Panc1 (cell line): ENCODE data around the gene C5orf63. TPM values are rescaled to one million over a fixed set of nuclear protein-coding genes. Genes with fewer than 3 reads are reported as not detected.

Source experiments
- ATAC-seq: fragments of 200-7000 bp; cut with Tn5 transposase; 2 replicates; pipeline ENCODE4 v1.9.1; 2020; ENCODE audit warnings: mild to moderate bottlenecking, moderate library complexity
- BruUV-seq: library from RNA; stranded (reverse); fragments of 400-500 nt; replicated peaks from 2 replicates; lab custom pipeline; 2021; lab: Mats Ljungman, UMichigan
- CTCF ChIA-PET: fragments of 300-600 bp; sonication (Branson Sonifier 250); formaldehyde crosslinking; loops from one replicate; lab custom pipeline; 2022; ENCODE audit warnings: antibody characterized with exemption; lab: Charles Lee
- POLR2A ChIA-PET: fragments of 300-600 bp; sonication (Branson Sonifier 250); formaldehyde crosslinking; loops from one replicate; lab custom pipeline; 2022; ENCODE audit warnings: antibody characterized with exemption; lab: Charles Lee
- DNase-seq: peaks from one replicate; pipeline ENCODE4 v3.0.0-alpha.2; 2010; ENCODE audit warnings: low read depth, low spot score
- H3K27ac ChIP-seq: 2 replicates; pipeline ENCODE4 v1.5.1; 2011; ENCODE audit warnings: mild to moderate bottlenecking, low read length, inconsistent platforms
- H3K27me3 ChIP-seq: fragments of 200-500 bp; sonication (Bioruptor generic); 2 replicates; pipeline ENCODE4 v1.6.0; 2014; ENCODE audit warnings: low read length, inconsistent platforms; ENCODE audit not compliant: control insufficient read depth, insufficient read depth
- H3K36me3 ChIP-seq: fragments of 200-500 bp; sonication (Bioruptor generic); 2 replicates; pipeline ENCODE4 v1.5.1; 2014; ENCODE audit warnings: inconsistent platforms, mild to moderate bottlenecking, low read length, moderate library complexity; ENCODE audit not compliant: control insufficient read depth, insufficient read depth
- H3K4me1 ChIP-seq: 2 replicates; pipeline ENCODE4 v1.5.1; 2011; ENCODE audit warnings: inconsistent platforms, mild to moderate bottlenecking, low read length, moderate library complexity; ENCODE audit not compliant: control insufficient read depth, insufficient read depth
- H3K4me3 ChIP-seq, 2 experiments: 2 replicates each; pipeline ENCODE4 v1.5.1; 2011 to 2012; ENCODE audit warnings: low read depth in 2 of 2, low read length in 2 of 2, mild to moderate bottlenecking in 2 of 2, inconsistent platforms in 1 of 2, moderate library complexity in 1 of 2
- H3K9me3 ChIP-seq: fragments of 200-500 bp; sonication (Bioruptor generic); 2 replicates; pipeline ENCODE4 v1.5.1; 2014; ENCODE audit warnings: low read depth, mild to moderate bottlenecking, inconsistent platforms, low read length, moderate library complexity; ENCODE audit not compliant: control insufficient read depth, insufficient read depth
- CTCF ChIP-seq: fragments of 450-650 bp; IDR thresholded peaks from 2 replicates; pipeline ENCODE4 v1.5.1; 2017; ENCODE audit warnings: mild to moderate bottlenecking
- POLR2AphosphoS5 ChIP-seq: IDR thresholded peaks from 2 replicates; pipeline ENCODE4 v1.6.1; 2012; ENCODE audit warnings: mild to moderate bottlenecking, low read depth, low read length, moderate library complexity
- REST ChIP-seq, 2 experiments: IDR thresholded peaks; 2 replicates each; pipeline ENCODE4 v1.6.1; 2011 to 2012; ENCODE audit warnings: low read depth in 2 of 2, control low read depth in 1 of 2, low read length in 1 of 2, mild to moderate bottlenecking in 1 of 2, moderate library complexity in 1 of 2; ENCODE audit not compliant: insufficient read depth in 1 of 2
- SIN3A ChIP-seq: IDR thresholded peaks from 2 replicates; pipeline ENCODE4 v1.6.1; 2012; ENCODE audit warnings: low read depth, mild to moderate bottlenecking, low read length, moderate library complexity, borderline replicate concordance; ENCODE audit not compliant: insufficient read depth
- TCF7L2 ChIP-seq: IDR thresholded peaks from 2 replicates; pipeline ENCODE4 v1.6.1; 2011; ENCODE audit warnings: mild to moderate bottlenecking, low read depth, low read length, inconsistent platforms
- in situ Hi-C: cut with HindIII; loops from 2 replicates; pipeline ENCODE4 v1.10.0; 2016; ENCODE audit warnings: low sequenced_read_pairs, low pct_unique_long_range_greater_than_20kb
- intact Hi-C: fragments of 100-400 bp; cut with micrococcal nuclease; formaldehyde crosslinking; loops from one replicate; pipeline ENCODE4 v1.10.0; 2022; ENCODE audit not compliant: unreplicated experiment
- total RNA-seq: library from RNA; stranded (reverse); gene quantifications from one replicate; pipeline ENCODE4 v1.2.1, GENCODE V29; 2021; ENCODE audit not compliant: unreplicated experiment

C5orf63 gene
- total RNA-seq, 1 experiment from 2014 or later: 9.8 TPM

GRCh38 chr5:127004721-127005120, 68.6 kb downstream of the C5orf63 start:
- intact Hi-C loops (no loop called here), in situ Hi-C loops (no loop called here)
- H3K27me3 ChIP-seq: no peaks in the 10 kb centered on the region
- DNase-seq (no peak), ATAC-seq (no peak)
- TF ChIP-seq TCF7L2 (no peak), SIN3A (no peak), POLR2AphosphoS5 (no peak), REST (IDR thresholded peaks at IDR 0.05; ENCODE audit: insufficient read depth in 1 of 2, low read depth in 2 of 2, low read length in 1 of 2) (no peak), CTCF (no peak)
- H3K36me3 ChIP-seq: no peaks in the 10 kb centered on the region
- CTCF ChIA-PET: no interaction called here
- H3K4me1 ChIP-seq: no peaks in the 10 kb centered on the region
- no peak overlapping the region for H3K27ac ChIP-seq
- POLR2A ChIA-PET: no interaction called here
- no TSS peak for BruUV-seq
- no peaks in the 10 kb centered on the region for H3K9me3 ChIP-seq
- no peak overlapping the region for H3K4me3 ChIP-seq

GRCh38 chr5:127003798-127004495, 69.4 kb downstream of the C5orf63 start:
- no peak for TF ChIP-seq TCF7L2
- TF ChIP-seq CTCF: no peak
- no peak for TF ChIP-seq SIN3A
- TF ChIP-seq REST (IDR thresholded peaks at IDR 0.05; ENCODE audit: insufficient read depth in 1 of 2, low read depth in 2 of 2, low read length in 1 of 2): no peak
- no peak for TF ChIP-seq POLR2AphosphoS5
- BruUV-seq: no TSS peak
- H3K4me3 ChIP-seq: no peak overlapping the region
- ChIA-PET CTCF (no interaction called here), POLR2A (no interaction called here)
- no peaks in the 10 kb centered on the region for H3K4me1 ChIP-seq
- DNase-seq: no peak
- H3K27ac ChIP-seq: no peak overlapping the region
- intact Hi-C loops: loop anchor here (2.0 kb wide), 1 partner anchor 59 kb away; no protein-coding TSS in a partner anchor
- in situ Hi-C loops: no loop called here
- ATAC-seq: no peak
- no peaks in the 10 kb centered on the region for H3K27me3 ChIP-seq
- H3K9me3 ChIP-seq: no peaks in the 10 kb centered on the region
- no peaks in the 10 kb centered on the region for H3K36me3 ChIP-seq
